Duodenal mucosa (tissue), 2 donors: ENCODE results near the gene CTNNB1.

Experiments
- H3K27ac ChIP-seq: one replicate; pipeline ENCODE4 v1.7.0; 2013; ENCODE audit warnings: low read depth, low read length
- H3K27me3 ChIP-seq, 2 donors: one replicate each; pipeline ENCODE4 v1.7.0; 2013; ENCODE audit warnings: low read length in 2 of 2, control low read depth in 1 of 2; ENCODE audit not compliant: insufficient read depth in 2 of 2, control insufficient read depth in 1 of 2
- H3K36me3 ChIP-seq, 2 donors: one replicate each; pipeline ENCODE4 v1.7.0; 2013; ENCODE audit warnings: low read length in 2 of 2, control low read depth in 1 of 2; ENCODE audit not compliant: insufficient read depth in 2 of 2, control insufficient read depth in 1 of 2
- H3K4me1 ChIP-seq, 2 donors: one replicate each; pipeline ENCODE4 v1.7.0; 2013; ENCODE audit warnings: low read length in 2 of 2, control low read depth in 1 of 2; ENCODE audit not compliant: insufficient read depth in 2 of 2, control insufficient read depth in 1 of 2
- H3K4me3 ChIP-seq, 2 donors: one replicate each; pipeline ENCODE4 v1.7.0; 2013; ENCODE audit warnings: low read length in 2 of 2, low read depth in 1 of 2
- H3K9ac ChIP-seq, 2 donors: one replicate each; pipeline ENCODE4 v1.7.0; 2013; ENCODE audit warnings: low read length in 2 of 2, low read depth in 1 of 2
- H3K9me3 ChIP-seq, 2 donors: one replicate each; pipeline ENCODE4 v1.7.0; 2013; ENCODE audit warnings: low read length in 2 of 2, control low read depth in 1 of 2; ENCODE audit not compliant: control insufficient read depth in 1 of 2

The CTNNB1 gene

DNA sequence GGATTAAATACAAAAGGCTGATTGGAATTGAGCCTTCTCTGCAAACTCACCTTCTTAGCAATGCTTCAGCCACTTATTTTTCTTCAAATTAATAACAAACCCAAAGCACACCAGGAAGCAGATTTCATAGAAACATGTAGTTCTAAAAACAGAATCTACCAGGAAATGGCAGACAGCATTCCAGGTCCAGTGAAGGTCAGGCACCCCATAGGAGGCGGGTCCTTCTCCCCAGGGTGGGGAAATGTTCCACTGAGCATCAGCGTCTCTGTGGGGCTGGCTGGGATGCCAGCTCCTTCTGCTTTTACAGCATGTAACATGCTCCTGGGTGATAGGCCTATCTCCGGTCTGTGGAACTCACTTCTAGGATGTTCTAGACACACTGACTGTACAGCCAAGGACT lies 49.2 kb downstream of the CTNNB1 start:
- H3K27ac ChIP-seq, result no peak overlapping the region
- H3K9me3 ChIP-seq, result no peaks in the 10 kb centered on the region
- no peak overlapping the region for H3K9ac ChIP-seq
- H3K4me3 ChIP-seq, result no peak overlapping the region
- H3K4me1 ChIP-seq, result no peaks in the 10 kb centered on the region
- H3K27me3 ChIP-seq, result no peaks in the 10 kb centered on the region
- peaks cover 0 to 19% of the 10 kb centered on the region in 2 donors for H3K36me3 ChIP-seq

DNA sequence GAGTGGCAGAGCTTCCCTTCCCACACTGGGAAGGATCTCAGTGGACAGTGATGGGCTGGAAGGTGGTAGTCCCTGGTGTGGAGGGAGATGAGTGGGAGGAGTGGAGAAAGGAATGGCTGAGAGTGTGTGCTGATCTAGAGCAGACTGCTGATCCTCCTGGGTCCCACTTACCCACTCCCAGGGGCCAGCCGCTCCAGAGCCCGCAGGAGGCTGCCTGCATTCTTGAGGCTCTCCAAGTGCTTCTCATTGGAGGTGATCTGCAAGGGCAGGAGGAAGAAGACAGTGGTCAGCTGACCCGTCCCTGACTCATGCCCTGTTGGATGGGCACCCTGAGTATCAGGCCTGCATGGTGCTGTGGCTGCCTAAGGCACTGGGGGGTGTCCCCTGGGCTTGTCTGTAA lies 50.0 kb downstream of the CTNNB1 start:
- Histone ChIP-seq H3K27ac (no peak overlapping the region), H3K4me3 (no peak overlapping the region), H3K36me3 (peaks cover 0 to 12% of the 10 kb centered on the region in 2 donors)

DNA sequence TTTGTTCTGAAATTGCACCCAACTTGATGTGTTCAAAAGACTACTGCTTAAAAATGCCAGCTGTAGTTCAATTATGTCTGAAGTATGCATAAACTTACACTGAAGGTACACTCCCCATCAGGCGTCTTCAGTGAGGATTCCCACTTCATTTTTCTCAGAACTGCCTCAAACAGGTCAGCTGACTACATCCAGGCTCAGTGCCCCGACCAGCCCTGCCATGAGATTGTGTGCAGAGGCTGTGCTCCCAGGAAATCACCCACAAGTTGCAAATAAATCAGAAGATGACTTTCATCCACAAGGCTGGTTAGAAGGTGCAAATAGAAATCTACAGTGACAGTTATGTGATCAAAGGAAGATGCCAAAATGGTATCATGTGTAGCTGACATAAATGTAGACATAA lies 51.5 kb downstream of the CTNNB1 start:
- Histone ChIP-seq H3K27ac (no peak overlapping the region), H3K36me3 (peaks cover 0 to 4% of the 10 kb centered on the region in 2 donors), H3K27me3 (no peaks in the 10 kb centered on the region), H3K9ac (no peak overlapping the region), H3K4me1 (no peaks in the 10 kb centered on the region), H3K4me3 (no peak overlapping the region), H3K9me3 (no peaks in the 10 kb centered on the region)

More for the DNA sequence above, 50.0 kb downstream of the CTNNB1 start:
- no peaks in the 10 kb centered on the region for H3K4me1 ChIP-seq
- H3K9me3 ChIP-seq, result no peaks in the 10 kb centered on the region
- H3K9ac ChIP-seq, result no peak overlapping the region
- H3K27me3 ChIP-seq, result no peaks in the 10 kb centered on the region

DNA sequence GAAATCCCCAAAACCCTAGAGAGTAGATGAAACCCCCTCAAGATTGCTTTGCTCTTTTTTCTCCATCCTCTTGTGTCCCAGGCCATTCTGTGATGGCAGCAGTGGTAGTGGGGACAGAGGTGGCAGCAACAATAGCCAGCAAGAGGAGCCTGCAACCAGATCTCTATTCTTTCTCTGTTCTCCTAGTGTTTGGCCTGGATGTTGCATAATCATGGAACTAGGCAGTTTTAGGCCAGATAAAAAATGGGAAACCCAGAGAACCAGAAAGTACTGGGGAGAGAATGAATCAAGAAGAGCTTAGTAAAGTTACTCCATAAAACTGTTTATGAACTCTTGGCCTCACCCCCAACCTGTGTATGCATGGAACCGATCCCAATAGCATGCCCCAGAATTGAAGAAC lies 52.3 kb downstream of the CTNNB1 start:
- H3K27me3 ChIP-seq, result no peaks in the 10 kb centered on the region
- no peak overlapping the region for H3K4me3 ChIP-seq
- H3K9ac ChIP-seq, result no peak overlapping the region
- H3K36me3 ChIP-seq, result no peaks in the 10 kb centered on the region
- H3K27ac ChIP-seq, result no peak overlapping the region
- no peaks in the 10 kb centered on the region for H3K9me3 ChIP-seq
- no peaks in the 10 kb centered on the region for H3K4me1 ChIP-seq

DNA sequence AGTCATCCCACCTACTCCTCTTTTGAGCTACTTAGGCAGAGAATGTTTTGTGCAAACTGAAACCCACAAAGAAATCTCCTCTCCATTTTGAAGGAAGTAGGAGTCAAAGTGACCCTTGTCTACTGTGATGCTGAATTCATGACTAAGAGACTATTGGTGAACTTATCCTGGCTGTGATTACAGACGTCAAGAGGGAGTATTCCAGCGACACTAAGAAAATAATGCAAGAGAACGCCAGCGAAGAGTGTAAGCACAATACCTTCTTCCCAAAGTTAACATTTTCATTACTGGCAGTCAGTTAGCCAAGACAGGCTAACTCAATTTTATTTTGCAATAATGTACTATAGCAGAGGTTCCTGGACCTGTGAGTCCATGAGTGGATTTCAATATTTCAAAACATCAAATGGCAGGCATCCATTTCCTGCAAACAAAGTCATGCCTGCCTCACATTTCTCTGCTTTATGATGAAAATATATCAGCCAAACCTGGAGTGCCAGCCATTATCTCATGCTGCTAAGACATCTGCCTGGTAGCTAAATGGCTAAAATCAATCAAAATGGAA lies 59.0 kb downstream of the CTNNB1 start:
- no peaks in the 10 kb centered on the region for H3K9me3 ChIP-seq
- no peak overlapping the region for H3K9ac ChIP-seq
- H3K27me3 ChIP-seq, result no peaks in the 10 kb centered on the region
- H3K4me1 ChIP-seq, result no peaks in the 10 kb centered on the region
- H3K27ac ChIP-seq, result no peak overlapping the region
- H3K4me3 ChIP-seq, result no peak overlapping the region
- H3K36me3 ChIP-seq, result no peaks in the 10 kb centered on the region

DNA sequence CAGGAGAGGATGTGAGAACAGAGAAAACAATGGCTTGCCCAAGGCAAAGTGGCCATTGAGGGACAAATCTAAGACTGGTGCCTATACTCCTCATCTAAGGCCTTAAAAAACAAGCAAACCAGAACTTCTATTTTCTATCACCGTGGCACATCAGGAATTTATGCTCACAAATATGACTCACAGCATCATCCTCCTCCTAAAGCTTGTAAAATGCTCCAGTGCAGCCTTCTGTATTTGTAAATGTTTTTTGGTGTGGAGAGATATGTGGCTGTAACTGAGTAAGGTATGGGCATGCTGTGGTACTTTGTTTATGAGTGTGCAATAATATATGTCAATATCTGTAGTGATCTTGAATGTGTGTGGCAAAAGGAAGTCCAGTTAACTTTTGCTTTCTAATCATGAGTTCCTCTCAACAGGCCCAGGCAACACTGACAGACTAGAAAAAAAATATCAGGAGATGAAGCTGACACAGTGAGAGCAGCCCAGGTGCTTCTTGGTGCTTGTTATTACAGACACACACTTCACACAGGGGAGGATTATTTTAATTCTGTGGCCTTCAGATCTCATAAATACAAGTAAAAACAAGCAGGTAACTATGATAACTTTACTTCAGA lies 60.3 kb downstream of the CTNNB1 start:
- Histone ChIP-seq H3K4me1 (no peaks in the 10 kb centered on the region), H3K36me3 (no peaks in the 10 kb centered on the region), H3K27me3 (no peaks in the 10 kb centered on the region), H3K9ac (no peak overlapping the region), H3K27ac (no peak overlapping the region), H3K9me3 (no peaks in the 10 kb centered on the region), H3K4me3 (no peak overlapping the region)

DNA sequence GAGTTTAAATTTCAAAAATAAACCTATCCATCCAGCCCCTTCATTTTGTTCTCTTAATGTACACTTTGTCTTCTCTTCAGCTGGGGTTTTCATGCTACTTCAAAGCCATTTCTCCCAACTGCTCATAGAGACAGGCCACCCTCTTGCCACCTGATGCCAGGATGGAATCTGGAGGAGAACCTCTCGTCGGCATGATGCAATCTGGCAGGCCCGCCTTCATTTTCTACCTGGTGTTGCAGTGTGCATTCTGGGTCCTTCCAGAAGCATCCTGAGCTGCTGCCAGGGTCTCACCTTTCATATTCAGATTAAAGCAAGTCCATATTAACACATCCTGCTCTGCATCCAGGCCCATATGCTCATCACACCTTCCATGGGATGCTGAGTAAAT lies 60.8 kb downstream of the CTNNB1 start:
- Histone ChIP-seq H3K4me1 (no peaks in the 10 kb centered on the region), H3K4me3 (no peak overlapping the region), H3K36me3 (no peaks in the 10 kb centered on the region), H3K9me3 (no peaks in the 10 kb centered on the region), H3K27ac (no peak overlapping the region), H3K9ac (no peak overlapping the region), H3K27me3 (no peaks in the 10 kb centered on the region)

DNA sequence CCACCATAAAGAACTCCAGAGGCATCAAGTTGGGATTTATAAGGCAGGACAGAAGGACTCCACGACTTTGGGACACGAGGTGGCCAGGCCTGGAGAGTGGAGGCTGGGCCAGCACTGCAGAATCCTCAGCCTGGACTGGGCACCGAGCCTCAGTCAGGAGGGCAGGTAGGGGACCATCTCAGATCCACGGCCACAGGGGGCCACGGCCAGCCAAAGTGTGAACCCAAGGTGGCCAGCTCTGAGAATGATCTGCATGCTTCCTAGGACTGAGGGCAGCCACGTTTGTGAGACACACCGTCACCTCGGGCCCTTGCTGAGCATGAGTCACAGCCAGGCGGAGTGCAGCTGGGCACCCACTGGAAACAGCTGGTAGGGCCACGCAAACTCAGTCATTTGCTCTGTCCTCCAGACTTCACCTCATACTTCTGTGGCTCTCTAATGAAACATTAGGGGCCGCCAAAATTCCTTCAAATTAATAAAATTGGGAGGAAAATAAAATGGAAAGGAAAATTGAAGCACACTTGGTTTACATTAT lies 65.8 kb downstream of the CTNNB1 start:
- no peaks in the 10 kb centered on the region for H3K9me3 ChIP-seq
- no peak overlapping the region for H3K9ac ChIP-seq
- no peak overlapping the region for H3K27ac ChIP-seq
- no peaks in the 10 kb centered on the region for H3K4me1 ChIP-seq
- H3K27me3 ChIP-seq, result no peaks in the 10 kb centered on the region
- H3K36me3 ChIP-seq, result no peaks in the 10 kb centered on the region
- H3K4me3 ChIP-seq, result no peak overlapping the region

DNA sequence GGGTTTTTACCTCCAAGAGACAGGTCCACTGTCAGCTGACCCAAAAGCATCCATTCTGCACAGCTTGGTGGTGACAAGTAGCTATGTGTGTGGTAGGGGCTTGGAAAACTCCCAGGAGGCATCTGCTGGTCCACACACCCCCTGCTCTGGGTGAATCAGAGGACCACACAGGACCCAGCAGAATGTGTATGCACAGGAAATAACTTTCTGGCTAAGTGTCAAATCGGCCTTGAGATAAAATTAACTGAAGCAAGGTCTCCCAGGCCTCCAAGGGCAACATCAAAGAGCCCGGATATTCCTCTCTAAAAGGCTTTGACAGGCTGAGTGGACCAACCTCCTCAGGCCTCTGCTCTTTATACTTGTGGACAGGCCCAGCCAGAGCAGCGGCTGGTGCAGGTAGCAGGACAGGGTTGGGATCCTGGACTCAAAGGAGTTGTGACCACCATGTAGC lies 66.5 kb downstream of the CTNNB1 start:
- Histone ChIP-seq H3K36me3 (no peaks in the 10 kb centered on the region), H3K9me3 (no peaks in the 10 kb centered on the region), H3K27ac (no peak overlapping the region), H3K9ac (no peak overlapping the region), H3K4me1 (no peaks in the 10 kb centered on the region), H3K27me3 (no peaks in the 10 kb centered on the region), H3K4me3 (no peak overlapping the region)

DNA sequence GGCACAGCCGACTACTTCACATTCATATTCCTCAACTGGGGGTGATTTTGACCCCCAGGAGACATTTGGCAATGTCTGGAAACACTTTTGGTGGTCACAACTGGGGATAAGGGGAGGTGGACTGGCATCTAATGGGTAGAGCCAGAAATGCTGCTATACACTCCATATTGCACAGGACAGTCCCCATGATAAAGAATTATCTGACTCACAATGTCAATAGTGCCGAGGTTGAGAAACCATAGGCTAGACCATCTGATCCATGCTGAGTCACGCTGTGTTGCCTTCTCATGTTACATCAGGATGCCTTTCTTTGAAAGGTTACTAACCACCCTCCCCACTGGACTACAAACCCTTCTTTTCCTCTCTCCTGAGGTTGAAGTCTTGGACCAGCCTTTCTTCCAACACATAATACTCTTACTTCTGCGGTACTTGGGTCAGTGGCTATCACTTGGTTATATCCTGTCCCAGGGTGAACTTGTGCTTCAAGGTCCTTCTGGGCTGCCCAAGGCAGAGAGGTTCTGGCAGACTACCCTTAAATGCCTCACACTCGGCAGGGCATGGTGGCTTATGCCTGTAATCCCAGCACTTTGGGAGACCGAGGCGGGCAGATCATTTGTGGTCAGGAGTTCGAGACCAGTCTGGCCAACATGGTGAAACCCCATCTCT lies 68.8 kb downstream of the CTNNB1 start:
- Histone ChIP-seq H3K9ac (no peak overlapping the region), H3K36me3 (no peaks in the 10 kb centered on the region), H3K9me3 (no peaks in the 10 kb centered on the region), H3K4me3 (no peak overlapping the region), H3K27ac (no peak overlapping the region), H3K27me3 (no peaks in the 10 kb centered on the region), H3K4me1 (no peaks in the 10 kb centered on the region)
